Smooth muscle cell (in vitro differentiated cells): ENCODE results near the gene FOXP1. TPM values are rescaled to one million over a fixed set of nuclear protein-coding genes. Genes with fewer than 3 reads are reported as not detected.
"Not testable (repeated sequence)": the region's sequence is repeated elsewhere in the genome, so short reads cannot be mapped to it uniquely, and the experiment has no call there.

Experiments
- DNase-seq: peaks from one replicate; lab custom pipeline; 2025; ENCODE audit not compliant: unreplicated experiment; lab: John Stamatoyannopoulos, UW
- H2AFZ ChIP-seq: fragments of 200-600 bp; sonication (generic); 2 replicates; pipeline ENCODE4 v1.6.0; 2016; ENCODE audit warnings: antibody characterized with exemption, low read depth, mild to moderate bottlenecking
- H3F3A ChIP-seq: fragments of 200-600 bp; sonication (generic); 2 replicates; pipeline ENCODE4 v1.6.0; 2017; ENCODE audit warnings: antibody characterized with exemption, low read depth
- H3K27ac ChIP-seq: fragments of 200-600 bp; sonication (generic); 2 replicates; pipeline ENCODE4 v1.5.1; 2016; ENCODE audit warnings: low read depth, mild to moderate bottlenecking
- H3K27me3 ChIP-seq: fragments of 200-600 bp; sonication (generic); 2 replicates; pipeline ENCODE4 v1.6.1; 2016; ENCODE audit warnings: low read depth, mild to moderate bottlenecking
- H3K36me3 ChIP-seq: fragments of 200-600 bp; sonication (generic); 2 replicates; pipeline ENCODE4 v1.5.1; 2016; ENCODE audit warnings: low read depth
- H3K4me1 ChIP-seq: fragments of 200-600 bp; sonication (generic); 2 replicates; pipeline ENCODE4 v1.5.1; 2016; ENCODE audit warnings: low read depth
- H3K4me2 ChIP-seq: fragments of 200-600 bp; sonication (generic); 2 replicates; pipeline ENCODE4 v1.6.0; 2016; ENCODE audit warnings: mild to moderate bottlenecking
- H3K4me3 ChIP-seq: fragments of 200-600 bp; sonication (generic); 2 replicates; pipeline ENCODE4 v1.5.1; 2016; ENCODE audit warnings: mild to moderate bottlenecking
- H3K79me2 ChIP-seq: fragments of 200-600 bp; sonication (generic); 2 replicates; pipeline ENCODE4 v1.6.0; 2016; ENCODE audit warnings: low read depth, mild to moderate bottlenecking
- H3K9ac ChIP-seq: fragments of 200-600 bp; sonication (generic); 2 replicates; pipeline ENCODE4 v1.6.0; 2016; ENCODE audit warnings: low read depth
- H3K9me3 ChIP-seq: fragments of 200-600 bp; sonication (generic); replicated peaks from 2 replicates; pipeline ENCODE4 v1.5.1; 2016; ENCODE audit warnings: low read depth
- H4K20me1 ChIP-seq: fragments of 200-600 bp; sonication (generic); 2 replicates; pipeline ENCODE4 v1.6.0; 2016; ENCODE audit warnings: low read depth
- WGBS: methylation state at CpG from one replicate; pipeline ENCODE4 v1.1.7; 2016; ENCODE audit warnings: low lambda C conversion rate; 5-methylcytosine and 5-hydroxymethylcytosine counted together
- polyA plus RNA-seq: library from polyadenylated mRNA; unstranded; fragments of >200 nt; fragmentation: Nextera tagmentation; extraction: Ambion mirVana; gene quantifications from 2 replicates; pipeline ENCODE4 v1.2.1, GENCODE V29; 2016
- total RNA-seq: library from RNA; depleted of rRNA; stranded (reverse); fragments of >200 nt; gene quantifications from 2 replicates; pipeline ENCODE4 v1.2.3, GENCODE V29; 2014
- TF ChIP-seq, protein P1 (sequence below): fragments of 200-600 bp; sonication (generic); IDR thresholded peaks from 2 replicates; pipeline ENCODE4 v1.5.1; 2017; ENCODE audit warnings: borderline replicate concordance, mild to moderate bottlenecking, antibody characterized with exemption; ENCODE audit not compliant: insufficient read depth, poor library complexity, severe bottlenecking

The FOXP1 gene
- total and polyA plus RNA-seq, 2 experiments from 2014 or later, result 40.9 to 68.0 TPM

DNA sequence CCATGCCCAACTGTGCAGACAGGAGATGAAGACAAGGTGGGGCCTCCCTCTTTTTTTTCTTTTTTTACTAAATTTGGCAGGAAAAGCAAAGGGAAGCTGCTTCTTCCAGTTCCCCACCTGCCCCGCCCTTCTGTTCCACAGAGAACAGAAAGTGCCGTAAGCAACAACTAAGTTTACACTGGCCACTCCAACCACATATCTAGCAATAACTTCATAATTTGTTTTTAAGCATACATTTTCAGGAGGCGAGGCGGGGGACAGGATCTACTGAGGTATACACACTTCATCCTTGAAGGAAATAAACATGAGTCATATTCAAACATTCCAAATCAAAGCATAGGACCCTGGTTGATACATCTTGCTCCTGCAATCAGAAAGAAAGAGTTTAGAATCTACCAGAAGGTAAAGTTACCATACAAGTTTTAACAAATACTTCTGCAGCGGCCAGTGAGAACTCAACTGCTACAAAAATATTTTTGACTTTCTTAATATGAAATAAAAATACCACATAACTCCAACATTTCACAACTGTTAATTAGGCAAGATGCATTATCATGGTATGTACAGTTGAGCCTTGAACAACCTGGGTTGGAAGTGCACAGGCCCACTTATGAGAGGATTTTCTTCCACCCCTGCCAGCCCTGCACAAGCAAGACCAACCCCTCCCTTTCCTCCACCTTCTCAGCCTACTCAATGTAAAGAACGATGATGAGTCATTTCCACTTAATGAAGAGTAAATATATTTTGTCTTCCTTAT, 50.7 kb downstream of the FOXP1 start:
- Histone ChIP-seq H2AFZ (no peak overlapping the region), H3F3A (peaks cover 18% of the 10 kb centered on the region), H4K20me1 (no peaks in the 10 kb centered on the region), H3K79me2 (peaks cover 23% of the 10 kb centered on the region), H3K27me3 (no peaks in the 10 kb centered on the region), H3K27ac (no peak overlapping the region), H3K9ac (no peak overlapping the region), H3K36me3 (no peaks in the 10 kb centered on the region), H3K4me1 (peaks cover 15% of the 10 kb centered on the region), H3K9me3 (no peaks in the 10 kb centered on the region), H3K4me2 (peak overlapping the region; percentile 1), H3K4me3 (no peak overlapping the region)
- WGBS, result 84% methylated on average over 6 of the region's 6 CpGs
- no peak for DNase-seq
- TF ChIP-seq, protein P1, sequence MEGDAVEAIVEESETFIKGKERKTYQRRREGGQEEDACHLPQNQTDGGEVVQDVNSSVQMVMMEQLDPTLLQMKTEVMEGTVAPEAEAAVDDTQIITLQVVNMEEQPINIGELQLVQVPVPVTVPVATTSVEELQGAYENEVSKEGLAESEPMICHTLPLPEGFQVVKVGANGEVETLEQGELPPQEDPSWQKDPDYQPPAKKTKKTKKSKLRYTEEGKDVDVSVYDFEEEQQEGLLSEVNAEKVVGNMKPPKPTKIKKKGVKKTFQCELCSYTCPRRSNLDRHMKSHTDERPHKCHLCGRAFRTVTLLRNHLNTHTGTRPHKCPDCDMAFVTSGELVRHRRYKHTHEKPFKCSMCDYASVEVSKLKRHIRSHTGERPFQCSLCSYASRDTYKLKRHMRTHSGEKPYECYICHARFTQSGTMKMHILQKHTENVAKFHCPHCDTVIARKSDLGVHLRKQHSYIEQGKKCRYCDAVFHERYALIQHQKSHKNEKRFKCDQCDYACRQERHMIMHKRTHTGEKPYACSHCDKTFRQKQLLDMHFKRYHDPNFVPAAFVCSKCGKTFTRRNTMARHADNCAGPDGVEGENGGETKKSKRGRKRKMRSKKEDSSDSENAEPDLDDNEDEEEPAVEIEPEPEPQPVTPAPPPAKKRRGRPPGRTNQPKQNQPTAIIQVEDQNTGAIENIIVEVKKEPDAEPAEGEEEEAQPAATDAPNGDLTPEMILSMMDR, result no peak

DNA sequence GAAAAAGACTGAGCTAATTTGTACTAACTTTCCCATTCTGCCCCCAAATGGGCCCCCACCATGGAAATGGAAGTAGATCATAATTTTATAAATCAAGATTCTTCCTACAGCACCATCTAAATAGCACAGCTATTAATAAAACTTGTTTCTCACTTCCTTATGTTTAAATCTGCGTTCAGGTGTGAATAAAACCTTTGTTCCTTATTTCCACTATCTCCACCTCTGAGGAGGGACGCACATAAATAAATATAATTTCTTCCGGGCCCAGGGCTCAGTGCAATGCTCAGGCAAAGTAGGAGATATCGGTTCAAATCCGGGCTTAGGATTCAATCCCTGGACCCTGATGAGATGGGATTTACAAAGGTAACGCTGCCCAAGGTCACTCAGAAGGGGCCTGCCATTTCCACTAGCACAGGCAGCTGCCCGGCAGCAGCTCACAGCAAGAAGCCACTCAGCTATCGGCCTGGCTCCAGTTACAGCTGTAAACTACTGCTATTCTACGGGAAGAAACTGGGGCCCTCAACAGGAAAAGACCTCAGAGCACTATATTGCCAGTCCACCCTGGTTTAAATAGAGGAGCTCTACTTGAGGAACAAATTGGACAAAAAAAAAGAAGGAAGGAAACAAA, 52.5 kb downstream of the FOXP1 start:
- H3K36me3 ChIP-seq, result no peaks in the 10 kb centered on the region
- H3K9ac ChIP-seq, result no peak overlapping the region
- TF ChIP-seq, protein P1, result no peak
- no peak overlapping the region for H3K4me2 ChIP-seq
- peaks cover 23% of the 10 kb centered on the region for H3K79me2 ChIP-seq
- 76% methylated on average over 9 of the region's 9 CpGs for WGBS
- no peak overlapping the region for H3K27ac ChIP-seq
- peaks cover 11% of the 10 kb centered on the region for H3F3A ChIP-seq
- H2AFZ ChIP-seq, result no peak overlapping the region
- H3K9me3 ChIP-seq, result no peaks in the 10 kb centered on the region
- H4K20me1 ChIP-seq, result no peaks in the 10 kb centered on the region
- H3K4me1 ChIP-seq, result peaks cover 10% of the 10 kb centered on the region
- H3K27me3 ChIP-seq, result no peaks in the 10 kb centered on the region
- no peak for DNase-seq
- H3K4me3 ChIP-seq, result no peak overlapping the region

DNA sequence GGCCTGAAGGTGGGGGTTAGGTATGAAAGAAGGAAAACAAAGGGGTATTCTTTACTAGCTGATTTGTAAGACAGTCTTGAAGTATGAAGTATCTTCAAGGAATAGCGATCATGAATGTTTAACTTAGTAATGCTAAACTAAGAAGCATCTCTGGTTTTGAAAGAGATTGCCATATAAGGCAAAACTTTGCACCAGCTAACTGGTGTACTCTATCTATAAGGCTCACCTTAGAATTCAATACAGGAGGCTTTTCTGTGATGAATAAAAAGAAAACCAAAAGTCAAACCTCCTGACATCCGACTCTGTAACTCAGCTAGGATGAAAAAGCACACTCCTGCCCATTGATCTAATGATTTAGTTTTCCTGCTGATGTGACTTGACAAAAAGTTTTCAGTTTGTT, 54.7 kb downstream of the FOXP1 start:
- Histone ChIP-seq H3K4me1 (peaks cover 12% of the 10 kb centered on the region), H3K79me2 (peaks cover 17% of the 10 kb centered on the region), H3F3A (no peaks in the 10 kb centered on the region), H2AFZ (no peak overlapping the region), H3K9ac (no peak overlapping the region), H3K4me2 (no peak overlapping the region), H3K9me3 (no peaks in the 10 kb centered on the region), H4K20me1 (no peaks in the 10 kb centered on the region), H3K27me3 (no peaks in the 10 kb centered on the region), H3K36me3 (no peaks in the 10 kb centered on the region), H3K4me3 (no peak overlapping the region), H3K27ac (peak overlapping the region; percentile 10)
- DNase-seq, result no peak
- WGBS, result 78% methylated on average over 2 of the region's 2 CpGs
- TF ChIP-seq, protein P1, result no peak

DNA sequence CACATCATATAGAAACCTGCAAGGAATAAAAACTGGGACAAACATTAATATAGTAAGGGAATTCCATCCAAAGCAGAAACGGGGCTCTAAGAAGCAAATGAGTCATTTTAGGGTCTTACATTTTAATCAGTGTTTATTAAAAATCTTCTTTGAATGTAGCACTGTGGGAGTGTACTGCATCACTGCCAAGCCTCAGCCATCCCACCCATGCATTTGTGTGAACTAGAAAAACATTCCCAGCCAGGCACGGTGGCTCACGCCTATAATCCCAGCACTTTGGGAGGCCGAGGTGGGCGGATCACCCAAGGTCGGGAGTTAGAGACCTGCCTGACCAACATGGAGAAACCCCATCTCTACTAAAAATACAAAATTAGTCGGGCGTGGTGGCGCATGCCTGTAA, 57.1 kb downstream of the FOXP1 start:
- H3K27ac ChIP-seq, result peak overlapping the region; percentile 18
- H3K4me3 ChIP-seq, H3K4me2 ChIP-seq, H3K9me3 ChIP-seq, H3K9ac ChIP-seq, H3K4me1 ChIP-seq, H3K27me3 ChIP-seq, H3K79me2 ChIP-seq, H4K20me1 ChIP-seq, H3K36me3 ChIP-seq, DNase-seq, H3F3A ChIP-seq, H2AFZ ChIP-seq: not testable (repeated sequence)
- 60% methylated on average over 9 of the region's 9 CpGs for WGBS
